Jurkat, Clone E6-1 (cell line): ENCODE results near the gene RBM20.
"Not testable (repeated sequence)": the region's sequence is repeated elsewhere in the genome, so short reads cannot be mapped to it uniquely, and the experiment has no call there.

Experiments used
- DNase-seq: peaks from one replicate; pipeline ENCODE4 v3.0.0-alpha.2; 2011; ENCODE audit warnings: low read depth, low spot score
- H3K4me3 ChIP-seq: 2 replicates; pipeline ENCODE4 v1.5.1; 2011; ENCODE audit warnings: mild to moderate bottlenecking, low read length, control low read depth, moderate library complexity

The RBM20 gene

DNA sequence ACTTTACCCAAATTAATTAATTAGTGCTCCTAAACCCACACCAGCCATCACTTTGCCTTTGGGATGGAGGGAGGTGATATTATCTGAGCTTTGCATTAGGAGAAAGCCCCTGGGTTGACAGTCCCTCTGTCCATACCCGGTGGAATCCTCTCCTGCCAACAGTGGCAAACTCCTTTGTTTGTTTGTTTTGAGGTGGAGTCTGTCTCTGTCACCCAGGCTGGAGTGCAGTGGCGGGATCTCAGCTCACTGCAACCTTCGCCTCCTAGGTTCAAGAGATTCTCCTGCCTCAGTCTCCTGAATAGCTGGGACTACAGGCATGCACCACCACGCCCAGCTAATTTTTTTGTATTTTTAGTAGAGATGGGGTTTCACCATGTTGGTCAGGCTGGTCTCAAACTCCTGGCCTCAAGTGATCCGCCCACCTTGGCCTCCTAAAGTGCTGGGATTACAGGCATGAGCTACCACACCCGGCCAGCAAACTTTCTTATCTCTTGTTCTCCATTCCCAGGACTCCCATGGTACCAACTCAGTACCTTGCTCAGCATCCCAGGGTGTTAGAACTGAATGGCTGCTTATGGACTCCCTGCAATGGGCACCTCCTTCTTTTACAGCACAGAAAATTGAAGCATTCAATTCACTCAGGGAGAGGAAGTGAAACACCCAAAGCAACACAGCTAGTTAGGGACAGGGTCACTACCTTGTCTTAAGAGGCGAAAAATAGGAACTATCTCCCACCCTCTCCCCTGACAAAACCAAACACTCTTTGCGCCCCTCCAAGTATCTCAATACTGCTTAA, 223.1 kb downstream of the RBM20 start:
- H3K4me3 ChIP-seq, DNase-seq: not testable (repeated sequence)

DNA sequence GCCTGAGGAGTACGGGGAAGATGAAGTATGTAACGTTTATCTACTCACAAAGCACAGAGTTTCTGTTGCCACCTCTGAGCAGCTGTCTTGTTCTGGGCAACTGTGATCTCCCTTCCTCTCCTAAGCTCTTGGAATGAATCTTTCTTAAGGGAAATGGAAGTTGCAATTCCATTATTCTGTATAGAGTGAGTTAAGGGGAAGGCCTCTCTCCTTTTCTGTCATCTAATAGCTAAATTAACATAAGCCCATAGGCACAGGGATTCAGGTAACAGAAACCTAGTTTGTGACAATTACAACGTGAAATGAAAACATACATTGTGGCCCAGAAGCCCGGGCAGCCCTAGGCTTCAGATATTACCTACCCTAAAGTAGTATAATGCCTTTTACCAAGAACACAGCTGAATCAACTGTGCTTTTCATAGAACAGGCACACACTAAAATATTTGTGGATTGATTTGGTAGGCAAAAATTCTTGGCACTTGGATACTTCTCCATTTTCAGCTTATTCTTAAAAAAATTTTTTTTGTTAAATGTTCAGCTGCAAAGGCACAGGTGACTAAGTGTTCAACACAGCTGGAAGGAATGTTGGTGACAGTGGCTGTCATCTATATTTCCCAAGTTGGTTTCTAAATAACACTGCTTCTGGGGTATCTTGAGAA, 223.8 kb downstream of the RBM20 start:
- DNase-seq: no peak
- H3K4me3 ChIP-seq: no peak overlapping the region

DNA sequence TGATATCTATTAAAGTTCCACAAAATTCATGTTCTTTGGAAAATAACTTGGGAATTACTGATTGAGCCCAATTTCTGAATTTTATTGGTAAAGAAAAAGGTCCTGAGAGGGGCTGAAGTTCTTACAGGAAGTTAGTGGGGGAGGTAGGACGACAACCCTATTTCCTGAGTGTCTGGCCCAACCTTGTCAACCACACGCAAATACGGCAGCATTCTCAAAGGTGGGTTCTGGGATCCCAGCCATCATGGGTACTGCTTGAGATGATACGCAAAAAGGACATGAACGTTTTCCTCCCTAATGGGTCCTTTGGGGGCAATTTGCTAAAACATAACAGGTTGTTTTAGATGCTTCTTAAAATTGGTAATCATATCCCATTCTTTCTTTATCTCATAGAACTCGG, 224.8 kb downstream of the RBM20 start:
- peak; percentile 69 for DNase-seq
- no peak overlapping the region; the same call in 1 of the 2 replicates for H3K4me3 ChIP-seq

DNA sequence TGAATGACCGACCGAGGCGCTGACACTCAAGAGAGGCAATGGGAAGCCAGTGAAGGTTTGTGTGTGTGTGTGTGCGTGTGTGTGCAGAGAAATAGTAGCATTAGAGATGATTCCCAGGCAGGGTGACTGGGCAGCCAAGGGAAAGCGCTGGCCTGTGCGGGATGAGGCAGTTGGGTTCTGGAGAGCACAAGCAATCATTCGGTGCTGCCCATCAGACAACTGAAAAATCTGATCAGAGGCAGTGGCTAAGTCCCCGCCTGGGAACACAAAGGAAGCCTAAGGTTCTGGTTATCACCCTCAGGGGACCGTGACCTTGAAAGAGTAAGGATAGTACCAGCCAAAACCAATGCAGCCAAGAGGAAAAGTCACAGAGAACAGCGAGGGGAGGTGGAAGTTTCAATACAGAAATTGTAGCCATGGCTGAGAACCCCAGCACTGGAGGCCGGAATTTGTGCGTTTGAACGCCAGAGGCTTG, 226.7 kb downstream of the RBM20 start:
- no peak for DNase-seq

DNA sequence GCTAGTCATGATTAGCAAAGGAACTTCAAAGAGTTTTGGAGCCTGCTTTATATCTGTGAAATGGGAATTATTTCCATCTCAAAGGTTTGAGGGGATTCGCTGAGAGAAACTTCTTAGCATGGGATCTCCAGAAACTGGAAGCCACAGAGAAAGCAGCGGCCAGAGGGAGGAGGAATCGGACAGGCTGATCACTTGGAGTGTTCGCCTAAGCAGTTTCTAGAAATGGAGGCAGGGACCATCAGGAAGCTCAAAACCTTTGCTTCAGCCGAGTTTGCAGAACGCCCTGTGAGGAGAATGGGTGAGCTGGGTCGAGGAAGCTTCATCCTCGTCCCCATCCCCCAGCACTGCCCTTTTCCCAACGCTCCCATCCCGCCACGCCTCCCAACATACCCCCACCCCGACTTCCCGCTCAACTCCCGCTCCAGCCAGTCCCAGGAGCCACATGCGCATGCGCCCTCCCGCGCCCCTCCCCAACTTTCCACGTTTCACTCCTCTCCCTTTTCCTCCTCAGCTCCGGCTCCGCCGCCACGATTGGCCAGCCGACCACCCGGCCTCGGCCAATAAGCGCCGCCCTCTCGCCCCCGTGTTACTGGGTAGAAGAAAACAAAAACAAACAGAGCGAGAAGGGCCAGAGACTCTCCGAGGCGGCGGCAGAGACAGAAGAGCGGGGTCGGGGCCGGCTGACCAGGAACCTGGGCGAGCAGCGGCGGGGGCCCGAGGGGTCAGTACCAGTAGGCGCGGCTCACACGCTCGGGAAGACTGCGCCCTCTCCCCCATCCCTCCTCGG, 227.4 kb downstream of the RBM20 start, which contains the start of gene PDCD4:
Gene PDCD4, plus strand, starts transcription at position 631 of the 787 bp plus-strand sequence. CDS start 4,100 bp downstream, outside the sequence.
- H3K4me3 ChIP-seq: peak within 1 kb of the TSS; percentile 60
- DNase-seq: peak; percentile 90

More for the DNA sequence above, 226.7 kb downstream of the RBM20 start:
- peak overlapping the region; percentile 60 for H3K4me3 ChIP-seq

DNA sequence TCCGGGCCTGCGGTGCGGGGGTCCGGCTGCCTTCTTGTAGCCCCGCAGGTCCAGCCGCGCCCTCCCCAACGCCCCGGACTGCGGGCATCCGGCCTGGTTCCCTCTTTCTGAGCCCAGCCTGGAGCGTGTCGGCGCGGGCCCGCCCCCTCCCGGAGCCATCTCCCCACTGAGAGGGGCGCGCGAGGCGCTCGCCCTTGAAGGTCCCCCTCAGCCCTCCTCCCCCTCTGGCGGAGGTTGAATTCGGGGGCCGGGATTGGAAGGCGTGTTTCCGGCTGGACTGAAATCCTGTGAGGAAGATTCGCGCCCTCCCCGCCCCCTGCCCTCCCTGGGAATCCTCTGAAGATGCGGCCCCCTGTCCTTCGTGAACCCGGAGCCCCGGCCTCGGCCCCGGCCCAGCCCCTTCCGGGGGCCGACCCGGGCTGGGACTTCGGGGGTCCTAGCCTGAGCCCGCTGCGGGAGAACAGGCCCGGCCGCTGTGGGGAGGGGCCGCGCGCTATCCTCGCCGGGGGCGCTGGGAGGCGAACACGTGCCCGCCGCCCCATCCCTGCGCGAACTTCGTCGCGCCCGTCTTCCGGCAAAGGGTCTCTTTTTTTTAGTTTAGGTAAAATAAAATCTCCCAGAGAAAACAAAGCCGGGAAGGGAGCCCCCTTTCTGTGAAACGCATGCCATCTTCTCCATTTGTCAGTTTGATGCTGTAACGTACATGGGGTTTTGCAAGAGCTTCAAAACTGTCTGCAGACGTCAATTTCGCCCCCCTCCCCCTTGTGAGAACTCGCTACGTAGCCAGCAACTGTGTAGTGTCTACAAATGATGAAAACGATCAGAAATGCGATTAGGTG, 228.2 kb downstream of the RBM20 start:
- peak; percentile 73 for DNase-seq
- peak overlapping the region; percentile 60 for H3K4me3 ChIP-seq

DNA sequence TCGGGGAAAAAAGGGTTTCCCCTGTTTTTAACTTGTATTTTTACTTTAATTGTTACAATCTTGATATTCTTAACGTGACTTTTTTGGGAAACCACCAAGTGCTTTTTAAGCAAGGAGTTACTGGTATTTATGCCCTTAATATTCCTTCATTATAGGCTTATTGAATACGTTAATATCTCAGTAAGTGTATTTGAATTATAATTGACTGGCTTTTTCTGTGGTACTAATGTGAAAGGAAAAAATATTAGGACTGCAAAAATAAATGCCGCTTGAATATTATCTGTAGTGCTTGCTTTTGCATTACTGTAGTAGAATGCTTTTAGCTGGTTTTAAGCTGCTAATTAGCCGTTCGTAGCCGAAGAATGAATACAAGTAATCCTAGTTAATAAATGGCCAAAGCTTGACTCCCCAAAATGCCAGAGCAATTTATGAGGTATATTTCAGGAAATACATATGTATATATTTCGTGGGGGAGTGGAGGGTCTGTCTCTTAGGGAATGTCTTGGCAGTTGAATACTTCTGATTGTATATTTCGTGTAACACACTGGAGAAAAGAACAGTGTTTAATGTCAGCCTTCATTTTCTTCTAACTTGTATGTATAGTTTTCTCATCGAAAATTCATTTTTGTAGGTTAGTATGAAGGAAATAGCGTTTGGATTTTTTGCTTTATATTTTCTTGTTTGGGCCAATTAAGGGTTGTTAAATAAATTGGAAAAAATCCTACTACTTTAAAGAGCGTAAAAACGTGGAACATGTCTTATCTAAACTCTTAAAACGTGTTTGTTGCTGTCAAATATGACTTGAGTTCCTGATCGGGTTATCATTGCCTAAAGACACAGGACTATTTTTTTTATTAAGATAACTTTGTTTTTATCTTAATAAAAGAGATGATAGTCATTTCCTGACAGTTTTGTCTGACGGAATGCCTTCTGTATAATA, 229.1 kb downstream of the RBM20 start:
- no peak for DNase-seq
- H3K4me3 ChIP-seq: peak overlapping the region; percentile 60

DNA sequence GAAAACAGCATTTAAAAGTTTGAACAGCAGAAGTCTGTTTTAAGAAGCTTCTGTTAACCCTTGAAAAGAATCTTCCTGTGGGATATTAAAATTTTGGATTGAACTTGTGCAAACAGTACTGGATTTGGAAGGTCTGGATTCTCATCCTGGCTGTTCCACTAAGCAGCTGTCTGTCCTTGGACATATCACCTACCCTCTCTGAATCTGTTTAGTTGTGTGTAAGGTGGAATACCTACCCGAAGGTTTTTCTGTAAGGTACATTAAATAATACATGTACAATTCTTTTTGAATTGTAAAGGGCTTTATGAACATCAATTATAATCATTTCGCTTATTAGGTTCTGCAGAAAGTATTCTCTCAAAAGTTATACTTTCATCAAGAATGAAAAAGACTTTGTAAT, 229.8 kb downstream of the RBM20 start:
- no peak for DNase-seq
- no peak overlapping the region for H3K4me3 ChIP-seq

DNA sequence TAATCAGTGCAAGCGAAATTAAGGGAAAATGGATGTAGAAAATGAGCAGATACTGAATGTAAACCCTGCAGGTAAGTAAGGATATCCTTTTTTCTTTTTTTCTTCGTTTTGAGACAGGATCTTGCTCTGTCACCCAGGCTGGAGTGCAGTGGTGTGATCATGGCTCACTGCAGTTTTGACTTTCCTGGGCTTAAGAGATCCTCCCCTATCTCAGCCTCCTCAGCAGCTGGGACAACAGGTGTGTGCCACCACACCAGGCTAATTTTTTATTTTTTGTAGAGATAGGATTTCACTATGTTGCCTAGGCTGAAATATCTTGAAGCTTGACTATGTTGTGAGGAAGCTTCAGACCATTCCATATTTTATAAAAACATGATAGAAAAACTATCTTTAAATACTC, 231.9 kb downstream of the RBM20 start:
- H3K4me3 ChIP-seq: no peak overlapping the region
- no peak for DNase-seq

DNA sequence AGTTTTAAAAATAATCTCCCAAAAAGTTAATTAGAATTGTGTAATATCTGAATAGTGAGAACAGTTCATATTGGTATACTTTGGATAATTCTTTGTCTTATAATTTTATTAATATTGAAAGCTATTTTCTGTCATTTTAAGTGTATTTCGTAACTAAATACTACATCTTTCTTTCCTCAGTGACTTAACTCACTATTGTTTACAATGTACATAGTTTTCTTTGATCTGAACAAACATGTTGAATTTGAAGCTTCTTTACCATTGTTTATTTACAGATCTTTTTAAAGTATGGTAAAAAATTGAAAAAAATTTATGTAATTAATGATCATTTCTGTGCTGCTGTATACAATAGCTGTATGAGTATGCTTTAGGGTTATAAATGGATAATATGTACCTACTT, 232.7 kb downstream of the RBM20 start:
- no peak overlapping the region for H3K4me3 ChIP-seq
- DNase-seq: no peak

DNA sequence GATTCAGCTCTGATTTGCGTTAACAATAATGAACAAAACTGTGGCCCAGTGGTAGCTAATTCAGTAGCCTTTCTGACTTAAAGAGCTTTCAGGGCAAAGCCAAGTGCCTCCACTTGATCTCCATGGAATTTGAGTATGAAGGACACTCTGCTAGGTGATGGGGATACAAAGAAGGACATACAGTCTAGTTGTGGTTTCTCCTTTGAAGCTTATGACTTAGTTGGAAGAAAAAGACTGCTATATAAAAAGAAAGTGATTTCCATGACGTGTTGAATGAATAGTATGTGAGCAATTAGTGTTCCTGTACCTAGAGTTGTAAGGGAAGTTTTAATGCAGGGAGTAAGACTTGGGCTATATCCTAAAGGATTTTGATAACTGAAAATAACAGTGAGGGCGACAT, 235.9 kb downstream of the RBM20 start:
- no peak for DNase-seq
- no peak overlapping the region for H3K4me3 ChIP-seq

DNA sequence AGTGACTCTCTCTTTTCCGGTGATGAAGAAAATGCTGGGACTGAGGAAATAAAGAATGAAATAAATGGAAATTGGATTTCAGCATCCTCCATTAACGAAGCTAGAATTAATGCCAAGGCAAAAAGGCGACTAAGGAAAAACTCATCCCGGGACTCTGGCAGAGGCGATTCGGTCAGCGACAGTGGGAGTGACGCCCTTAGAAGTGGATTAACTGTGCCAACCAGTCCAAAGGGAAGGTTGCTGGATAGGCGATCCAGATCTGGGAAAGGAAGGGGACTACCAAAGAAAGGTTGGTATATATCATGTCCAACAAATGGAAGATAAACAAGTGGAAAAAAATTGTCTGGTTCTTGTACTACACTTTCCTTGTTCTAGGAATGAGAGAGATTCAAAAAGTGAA, 237.1 kb downstream of the RBM20 start:
- H3K4me3 ChIP-seq: no peak overlapping the region
- no peak for DNase-seq

DNA sequence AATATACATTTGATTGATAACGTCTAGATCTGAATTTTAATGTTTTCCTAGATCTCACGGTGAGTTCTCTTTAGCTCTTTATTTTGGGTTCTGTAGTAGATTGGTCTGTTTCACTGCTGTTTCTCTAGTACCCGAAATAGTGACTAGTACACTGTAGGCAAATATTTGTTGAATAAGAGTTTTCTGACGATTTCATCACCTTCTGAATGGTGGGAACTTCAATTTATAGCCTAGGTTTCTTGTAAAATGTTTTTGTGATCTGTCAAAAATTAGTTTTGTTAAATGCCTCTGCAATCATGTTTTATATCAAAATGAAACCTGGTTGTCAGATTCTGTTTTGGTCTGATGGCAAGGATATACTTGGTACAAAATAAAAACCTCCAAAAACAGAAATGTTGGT, 237.8 kb downstream of the RBM20 start:
- H3K4me3 ChIP-seq: no peak overlapping the region
- DNase-seq: no peak

DNA sequence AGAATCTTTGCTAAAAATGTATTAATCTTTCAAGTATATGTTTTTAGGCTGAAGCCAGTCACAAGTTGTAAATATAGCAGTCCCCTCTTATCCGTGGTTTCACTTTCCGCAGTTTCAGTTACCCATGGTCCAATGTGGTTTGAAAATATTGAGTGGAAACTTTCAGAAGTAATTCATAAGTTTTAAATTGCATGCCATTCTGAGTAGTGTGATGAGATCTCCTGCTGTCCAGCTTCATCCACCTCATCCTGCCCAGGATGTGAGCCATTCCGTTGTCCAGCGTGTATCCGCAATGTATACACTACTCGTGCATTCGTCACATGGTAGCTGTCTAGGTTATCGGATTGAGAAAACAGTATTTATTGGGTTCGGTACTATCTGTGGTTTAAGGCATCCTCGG, 239.8 kb downstream of the RBM20 start:
- no peak for DNase-seq
- no peak overlapping the region for H3K4me3 ChIP-seq

DNA sequence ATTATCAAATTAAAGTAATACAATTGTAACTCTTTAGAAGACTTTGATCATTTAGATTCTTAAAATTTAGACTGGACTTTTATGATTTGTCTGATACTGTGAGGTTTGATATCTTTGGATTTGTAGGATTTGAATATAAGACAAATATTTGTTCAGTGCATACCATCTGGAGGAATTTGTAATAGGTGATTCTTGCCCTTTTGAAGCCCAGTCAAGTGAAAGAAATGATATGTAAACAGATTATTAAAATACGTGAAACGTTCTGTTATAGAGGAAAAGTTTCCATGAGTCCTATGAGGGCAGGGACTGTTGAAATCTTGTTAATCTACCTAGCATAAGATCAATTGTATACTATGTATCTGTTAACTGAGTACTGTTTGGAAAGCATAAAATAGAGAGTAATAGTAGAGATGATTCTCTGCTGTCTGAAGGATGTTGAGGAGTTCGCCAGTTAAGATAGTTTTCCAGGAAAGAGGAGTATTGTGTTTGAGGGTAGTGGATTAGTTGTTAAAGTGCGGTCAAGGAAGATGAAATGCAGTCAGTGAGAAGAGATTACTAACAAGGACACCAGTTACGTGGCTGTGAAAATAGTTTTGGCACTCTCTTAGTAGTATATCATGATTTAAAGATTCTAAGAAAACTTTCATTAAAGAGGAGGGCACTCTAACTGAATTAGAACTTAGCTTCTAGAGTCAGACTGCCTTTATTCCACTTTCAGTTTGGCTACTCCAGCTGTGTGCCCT, 242.0 kb downstream of the RBM20 start:
- no peak overlapping the region for H3K4me3 ChIP-seq
- DNase-seq: no peak

DNA sequence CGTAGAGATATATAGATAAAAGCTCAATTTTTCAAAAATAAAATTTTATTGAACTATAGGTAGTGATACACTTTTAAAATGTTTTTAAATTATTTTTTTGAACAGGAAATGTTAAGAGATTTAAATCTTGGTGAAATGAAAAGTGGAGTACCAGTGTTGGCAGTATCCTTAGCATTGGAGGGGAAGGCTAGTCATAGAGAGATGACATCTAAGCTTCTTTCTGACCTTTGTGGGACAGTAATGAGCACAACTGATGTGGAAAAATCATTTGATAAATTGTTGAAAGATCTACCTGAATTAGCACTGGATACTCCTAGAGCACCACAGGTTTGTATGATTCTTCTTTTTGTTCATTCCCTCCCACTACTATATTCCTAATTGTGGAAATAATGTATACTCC, 243.4 kb downstream of the RBM20 start:
- DNase-seq: no peak
- H3K4me3 ChIP-seq: no peak overlapping the region
